Vagina (tissue), 2 donors: ENCODE data around the gene UACA. TPM values are rescaled to one million over a fixed set of nuclear protein-coding genes. Genes with fewer than 3 reads are reported as not detected.

Source experiments
- DNase-seq, 2 donors: peaks; one replicate each; pipeline ENCODE4 v3.0.0-alpha.2; 2017; ENCODE audit errors: extremely low spot score in 2 of 2
- H3K27ac ChIP-seq: fragments of 200-600 bp; sonication (generic); one replicate; pipeline ENCODE4 v1.5.1; 2019
- H3K27me3 ChIP-seq: fragments of 200-600 bp; sonication (generic); one replicate; pipeline ENCODE4 v1.5.1; 2019
- H3K36me3 ChIP-seq, 2 donors: fragments of 200-600 bp; sonication (generic); one replicate each; pipeline ENCODE4 v1.5.1; 2017 to 2019
- H3K4me1 ChIP-seq: fragments of 200-600 bp; sonication (generic); one replicate; pipeline ENCODE4 v1.5.1; 2019
- H3K4me3 ChIP-seq, 2 donors: fragments of 200-600 bp; sonication (generic); 1 replicate in 1 of 2; 2 replicates in 1 of 2; pipeline ENCODE4 v1.5.1; 2016 to 2019
- H3K9me3 ChIP-seq: fragments of 200-600 bp; sonication (generic); one replicate; pipeline ENCODE4 v1.5.1; 2019
- CTCF ChIP-seq, 3 experiments: fragments of 450-650 bp in 2 of 3; fragments of 200-600 bp in 1 of 3; sonication (generic) in 1 of 3; IDR thresholded peaks; one replicate each; pipeline ENCODE4 v1.5.1; 2017 to 2019; ENCODE audit warnings: antibody characterized with exemption in 3 of 3, mild to moderate bottlenecking in 2 of 3, moderate library complexity in 2 of 3
- POLR2A ChIP-seq, 2 donors: fragments of 450-650 bp; IDR thresholded peaks; one replicate each; pipeline ENCODE4 v1.6.1; 2017; ENCODE audit warnings: antibody characterized with exemption in 2 of 2, mild to moderate bottlenecking in 2 of 2, moderate library complexity in 2 of 2
- POLR2AphosphoS5 ChIP-seq, 2 donors: sonication (generic); formaldehyde crosslinking; IDR thresholded peaks; one replicate each; pipeline ENCODE4 v1.9.0; 2017; ENCODE audit warnings: antibody characterized with exemption in 2 of 2, mild to moderate bottlenecking in 2 of 2, low read depth in 1 of 2; ENCODE audit not compliant: insufficient read depth in 1 of 2
- intact Hi-C: fragments of 100-400 bp; cut with DNase I; formaldehyde crosslinking; loops from one replicate; pipeline ENCODE4 v1.15.1; 2023
- total RNA-seq: library from RNA; depleted of rRNA; stranded (reverse); fragments of >200 nt; gene quantifications from one replicate; pipeline ENCODE4 v1.2.3, GENCODE V29; 2016

UACA gene
- total RNA-seq, 1 donor from 2014 or later = 40.3 TPM

GRCh38 chr15:70632491-70633102 lies 130.8 kb downstream of the UACA start:
- Histone ChIP-seq H3K9me3 (no peaks in the 10 kb centered on the region), H3K27ac (no peak overlapping the region), H3K4me1 (no peaks in the 10 kb centered on the region), H3K4me3 (no peak overlapping the region), H3K36me3 (no peaks in the 10 kb centered on the region), H3K27me3 (no peaks in the 10 kb centered on the region)
- TF ChIP-seq CTCF (IDR thresholded peaks at IDR 0.05) = no peak
- no peak for TF ChIP-seq POLR2A (IDR thresholded peaks at IDR 0.05)
- intact Hi-C loops = no loop called here
- DNase-seq = no peak

- Histone ChIP-seq H3K4me3 (no peak overlapping the region), H3K27me3 (no peaks in the 10 kb centered on the region), H3K36me3 (no peaks in the 10 kb centered on the region), H3K27ac (no peak overlapping the region), H3K4me1 (no peaks in the 10 kb centered on the region), H3K9me3 (no peaks in the 10 kb centered on the region)
- no peak for TF ChIP-seq POLR2A (IDR thresholded peaks at IDR 0.05)
- TF ChIP-seq CTCF (IDR thresholded peaks at IDR 0.05) = no peak
- no peak for TF ChIP-seq POLR2AphosphoS5 (IDR thresholded peaks at IDR 0.05; ENCODE audit: insufficient read depth in 1 of 2, low read depth in 1 of 2)
- DNase-seq = no peak
- intact Hi-C loops = no loop called here
Observed at GRCh38 chr15:70632079-70632478, 131.3 kb downstream of the UACA start.

- Histone ChIP-seq H3K4me1 (no peaks in the 10 kb centered on the region), H3K9me3 (no peaks in the 10 kb centered on the region), H3K27ac (no peak overlapping the region), H3K36me3 (no peaks in the 10 kb centered on the region), H3K27me3 (no peaks in the 10 kb centered on the region), H3K4me3 (no peak overlapping the region)
- TF ChIP-seq POLR2A (IDR thresholded peaks at IDR 0.05) (no peak), POLR2AphosphoS5 (IDR thresholded peaks at IDR 0.05; ENCODE audit: insufficient read depth in 1 of 2, low read depth in 1 of 2) (no peak), CTCF (IDR thresholded peaks at IDR 0.05) (no peak)
- no peak for DNase-seq
- intact Hi-C loops = no loop called here
Observed at GRCh38 chr15:70629735-70630273, 133.6 kb downstream of the UACA start.

- Histone ChIP-seq H3K4me1 (no peaks in the 10 kb centered on the region), H3K4me3 (no peak overlapping the region), H3K9me3 (no peaks in the 10 kb centered on the region), H3K36me3 (no peaks in the 10 kb centered on the region), H3K27ac (no peak overlapping the region), H3K27me3 (no peaks in the 10 kb centered on the region)
- intact Hi-C loops = no loop called here
- no peak for TF ChIP-seq POLR2A (IDR thresholded peaks at IDR 0.05)
- TF ChIP-seq CTCF (IDR thresholded peaks at IDR 0.05) = no peak
- TF ChIP-seq POLR2AphosphoS5 (IDR thresholded peaks at IDR 0.05; ENCODE audit: insufficient read depth in 1 of 2, low read depth in 1 of 2) = no peak
- no peak for DNase-seq
Observed at GRCh38 chr15:70628549-70628896, 134.8 kb downstream of the UACA start.

- Histone ChIP-seq H3K4me3 (no peak overlapping the region), H3K27me3 (no peaks in the 10 kb centered on the region), H3K27ac (peak overlapping the region; percentile 38), H3K4me1 (no peaks in the 10 kb centered on the region), H3K36me3 (no peaks in the 10 kb centered on the region), H3K9me3 (no peaks in the 10 kb centered on the region)
- no peak for DNase-seq
- intact Hi-C loops = no loop called here
- no peak for TF ChIP-seq POLR2A (IDR thresholded peaks at IDR 0.05)
- no peak for TF ChIP-seq CTCF (IDR thresholded peaks at IDR 0.05)
- TF ChIP-seq POLR2AphosphoS5 (IDR thresholded peaks at IDR 0.05; ENCODE audit: insufficient read depth in 1 of 2, low read depth in 1 of 2) = no peak
Observed at GRCh38 chr15:70627734-70628548, 135.4 kb downstream of the UACA start.
